CD14-positive monocyte (primary cell): ENCODE data around the gene PEMT. TPM values are rescaled to one million over a fixed set of nuclear protein-coding genes. Genes with fewer than 3 reads are reported as not detected.
A peak's percentile ranks its signal among the peaks of the same experiment; 100 is the strongest.

Experiments
- DNase-seq, 3 donors: peaks; one replicate each; pipeline ENCODE4 v3.0.0-alpha.2; 2011 to 2022
- H2AFZ ChIP-seq: 2 replicates; pipeline ENCODE4 v1.6.0; 2012; ENCODE audit warnings: mild to moderate bottlenecking, low read depth, low read length, inconsistent platforms; ENCODE audit not compliant: insufficient read depth, poor library complexity, severe bottlenecking
- H3K27ac ChIP-seq, 2 donors: 1 replicate in 1 of 2; 2 replicates in 1 of 2; pipeline ENCODE4 v1.5.1; 2012 to 2013; ENCODE audit warnings: low read length in 2 of 2, control low read depth in 1 of 2, inconsistent platforms in 1 of 2, low read depth in 1 of 2, mild to moderate bottlenecking in 1 of 2
- H3K27me3 ChIP-seq, 2 donors: one replicate each; pipeline versions ENCODE4 v1.6.0 to v1.6.1; 2011 to 2013; ENCODE audit warnings: low read length in 2 of 2; ENCODE audit not compliant: control insufficient read depth in 2 of 2, insufficient read depth in 2 of 2
- H3K36me3 ChIP-seq, 2 donors: replicated peaks in 1 of 2; 1 replicate in 1 of 2; 2 replicates in 1 of 2; pipeline versions ENCODE4 v1.5.1 to v1.6.1; 2012 to 2013; ENCODE audit warnings: low read length in 2 of 2, control low read depth in 1 of 2, inconsistent platforms in 1 of 2, mild to moderate bottlenecking in 1 of 2; ENCODE audit not compliant: insufficient read depth in 2 of 2, control insufficient read depth in 1 of 2
- H3K4me1 ChIP-seq, 2 donors: 1 replicate in 1 of 2; 2 replicates in 1 of 2; pipeline versions ENCODE4 v1.5.1 to v1.6.1; 2012 to 2013; ENCODE audit warnings: low read length in 2 of 2, control low read depth in 1 of 2, inconsistent platforms in 1 of 2, mild to moderate bottlenecking in 1 of 2, moderate library complexity in 1 of 2; ENCODE audit not compliant: insufficient read depth in 2 of 2, control insufficient read depth in 1 of 2
- H3K4me2 ChIP-seq: replicated peaks from 2 replicates; pipeline ENCODE3; 2012; ENCODE audit warnings: low read length, moderate library complexity, mild to moderate bottlenecking; ENCODE audit not compliant: poor library complexity, severe bottlenecking; ENCODE audit errors: extremely low read depth
- H3K4me3 ChIP-seq, 3 experiments: fragments of 200-600 bp in 1 of 3; sonication (generic) in 1 of 3; replicated peaks in 1 of 3; 1 replicate in 2 of 3; 2 replicates in 1 of 3; pipeline ENCODE4 v1.5.1; 2011 to 2013; ENCODE audit warnings: low read length in 3 of 3, mild to moderate bottlenecking in 3 of 3, control low read depth in 2 of 3, low read depth in 2 of 3, inconsistent platforms in 1 of 3, moderate library complexity in 1 of 3
- H3K79me2 ChIP-seq: 2 replicates; pipeline ENCODE4 v1.6.0; 2012; ENCODE audit warnings: mild to moderate bottlenecking, control low read depth, inconsistent platforms, low read length, moderate library complexity; ENCODE audit not compliant: insufficient read depth
- H3K9ac ChIP-seq: 2 replicates; pipeline ENCODE4 v1.6.0; 2017; ENCODE audit warnings: low read length, mild to moderate bottlenecking; ENCODE audit not compliant: insufficient read depth, poor library complexity, severe bottlenecking
- H3K9me3 ChIP-seq, 2 donors: replicated peaks in 1 of 2; 1 replicate in 1 of 2; 2 replicates in 1 of 2; pipeline versions ENCODE4 v1.5.1 to v1.6.1; 2012 to 2013; ENCODE audit warnings: low read length in 2 of 2, control low read depth in 1 of 2; ENCODE audit not compliant: control insufficient read depth in 1 of 2, insufficient read depth in 1 of 2
- H4K20me1 ChIP-seq: 2 replicates; pipeline ENCODE4 v1.6.0; 2012; ENCODE audit warnings: mild to moderate bottlenecking, low read length, control low read depth, moderate library complexity; ENCODE audit not compliant: insufficient read depth
- H3K27ac Mint-ChIP-seq, 7 donors: one replicate each; pipeline ENCODE4 v1.8.0; 2020; ENCODE audit warnings: mild to moderate bottlenecking in 7 of 7, mixed read lengths in 7 of 7, moderate library complexity in 6 of 7, inconsistent platforms in 2 of 7
- H3K27me3 Mint-ChIP-seq, 3 donors: one replicate each; pipeline ENCODE4 v1.8.0; 2021 to 2022; ENCODE audit warnings: low read depth in 3 of 3, mild to moderate bottlenecking in 3 of 3, mixed read lengths in 3 of 3, moderate library complexity in 3 of 3, inconsistent platforms in 1 of 3
- H3K36me3 Mint-ChIP-seq, 2 donors: one replicate each; pipeline ENCODE4 v1.8.0; 2020; ENCODE audit warnings: mixed read lengths in 2 of 2, inconsistent platforms in 1 of 2, mild to moderate bottlenecking in 1 of 2
- H3K4me1 Mint-ChIP-seq: one replicate; pipeline ENCODE4 v1.8.0; 2020; ENCODE audit warnings: mild to moderate bottlenecking, mixed read lengths
- H3K4me3 Mint-ChIP-seq, 2 donors: one replicate each; pipeline ENCODE4 v1.8.0; 2020; ENCODE audit warnings: mild to moderate bottlenecking in 2 of 2, mixed read lengths in 2 of 2, moderate library complexity in 1 of 2
- H3K9me3 Mint-ChIP-seq, 7 donors: one replicate each; pipeline ENCODE4 v1.8.0; 2020 to 2022; ENCODE audit warnings: mixed read lengths in 7 of 7, mild to moderate bottlenecking in 6 of 7, moderate library complexity in 6 of 7, inconsistent platforms in 2 of 7
- CTCF ChIP-seq: fragments of 200-600 bp; IDR thresholded peaks from one replicate; pipeline ENCODE4 v1.8.0; 2022; ENCODE audit warnings: antibody characterized with exemption, mild to moderate bottlenecking
- WGBS: methylation state at CpG from one replicate; pipeline ENCODE4 v1.1.5; 2013; ENCODE audit warnings: missing lambda C conversion rate; ENCODE audit not compliant: insufficient coverage; 5-methylcytosine and 5-hydroxymethylcytosine counted together
- intact Hi-C, 2 donors: fragments of 100-400 bp; cut with micrococcal nuclease; formaldehyde crosslinking; loops; one replicate each; pipeline versions ENCODE4 v1.15.0 to v1.15.1; 2023
- polyA plus RNA-seq, 3 donors: library from polyadenylated mRNA; depleted of rRNA in 1 of 3; unstranded in 2 of 3; stranded (reverse) in 1 of 3; fragments of 300-500 nt in 2 of 3; fragments of >200 nt in 1 of 3; fragmentation: Illumina TruSeq in 2 of 3; gene quantifications; 1 replicate in 2 of 3; 2 replicates in 1 of 3; pipeline ENCODE4 v1.2.3, GENCODE V29; 2012 to 2021

Gene PEMT
- polyA plus RNA-seq, 3 donors = 26.7 to 41.0 (median 38.4) TPM

- WGBS = 82% methylated on average over 3 of the region's 6 CpGs
- H3K4me1 Mint-ChIP-seq = no peaks in the 10 kb centered on the region
- no peaks in the 10 kb centered on the region for H3K36me3 Mint-ChIP-seq
- peaks cover 0 to 6% (median 3%) of the 10 kb centered on the region in 7 donors for H3K9me3 Mint-ChIP-seq
- H3K27ac ChIP-seq = no peak overlapping the region
- H3K27me3 Mint-ChIP-seq = peaks cover 0 to 9% (median 1%) of the 10 kb centered on the region in 3 donors
- no peaks in the 10 kb centered on the region for H4K20me1 ChIP-seq
- H3K79me2 ChIP-seq = no peaks in the 10 kb centered on the region
- no peak for DNase-seq
- H3K9ac ChIP-seq = no peak overlapping the region
- intact Hi-C loops = no loop called here
- H3K9me3 ChIP-seq = peaks cover 0 to 3% of the 10 kb centered on the region in 2 donors
- H3K36me3 ChIP-seq = no peaks in the 10 kb centered on the region
- H3K4me1 ChIP-seq = no peaks in the 10 kb centered on the region
- no peak overlapping the region for H2AFZ ChIP-seq
- no peak overlapping the region for H3K27ac Mint-ChIP-seq
- no peak for TF ChIP-seq CTCF
- H3K4me2 ChIP-seq = no peak overlapping the region
- H3K27me3 ChIP-seq = no peaks in the 10 kb centered on the region
- H3K4me3 Mint-ChIP-seq = peak overlapping the region in 1 of 2 donors; percentile 16
- H3K4me3 ChIP-seq = no peak overlapping the region
Measured at GRCh38 chr17:17463821-17464220, 127.7 kb downstream of the PEMT start.

- Mint-ChIP-seq H3K9me3 (peaks cover 0 to 6% (median 3%) of the 10 kb centered on the region in 7 donors), H3K4me3 (no peak overlapping the region), H3K4me1 (no peaks in the 10 kb centered on the region), H3K36me3 (no peaks in the 10 kb centered on the region), H3K27ac (no peak overlapping the region), H3K27me3 (peaks cover 0 to 6% (median 1%) of the 10 kb centered on the region in 3 donors)
- intact Hi-C loops = no loop called here
- no peaks in the 10 kb centered on the region for H3K79me2 ChIP-seq
- no peak overlapping the region for H3K27ac ChIP-seq
- no peaks in the 10 kb centered on the region for H4K20me1 ChIP-seq
- H3K9me3 ChIP-seq = peaks cover 0 to 3% of the 10 kb centered on the region in 2 donors
- no peak overlapping the region for H3K4me3 ChIP-seq
- WGBS = 83% methylated on average over 11 of the region's 15 CpGs
- no peaks in the 10 kb centered on the region for H3K27me3 ChIP-seq
- H3K9ac ChIP-seq = no peak overlapping the region
- no peak overlapping the region for H3K4me2 ChIP-seq
- no peak overlapping the region for H2AFZ ChIP-seq
- TF ChIP-seq CTCF = no peak
- H3K4me1 ChIP-seq = no peaks in the 10 kb centered on the region
- H3K36me3 ChIP-seq = no peaks in the 10 kb centered on the region
- no peak for DNase-seq
Measured at GRCh38 chr17:17462048-17462824, 129.3 kb downstream of the PEMT start.
